GM19239 (cell line): ENCODE data around the gene PRM1.

Experiments
- DNase-seq: peaks from one replicate; pipeline ENCODE4 v3.0.0; 2011; ENCODE audit warnings: low spot score; ENCODE audit not compliant: insufficient read length
- FAIRE-seq: peaks from 2 replicates; lab custom pipeline; 2011; peaks lifted over from hg19 to GRCh38; lab: Jason Lieb, UNC

The PRM1 gene, protein sequence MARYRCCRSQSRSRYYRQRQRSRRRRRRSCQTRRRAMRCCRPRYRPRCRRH

DNA sequence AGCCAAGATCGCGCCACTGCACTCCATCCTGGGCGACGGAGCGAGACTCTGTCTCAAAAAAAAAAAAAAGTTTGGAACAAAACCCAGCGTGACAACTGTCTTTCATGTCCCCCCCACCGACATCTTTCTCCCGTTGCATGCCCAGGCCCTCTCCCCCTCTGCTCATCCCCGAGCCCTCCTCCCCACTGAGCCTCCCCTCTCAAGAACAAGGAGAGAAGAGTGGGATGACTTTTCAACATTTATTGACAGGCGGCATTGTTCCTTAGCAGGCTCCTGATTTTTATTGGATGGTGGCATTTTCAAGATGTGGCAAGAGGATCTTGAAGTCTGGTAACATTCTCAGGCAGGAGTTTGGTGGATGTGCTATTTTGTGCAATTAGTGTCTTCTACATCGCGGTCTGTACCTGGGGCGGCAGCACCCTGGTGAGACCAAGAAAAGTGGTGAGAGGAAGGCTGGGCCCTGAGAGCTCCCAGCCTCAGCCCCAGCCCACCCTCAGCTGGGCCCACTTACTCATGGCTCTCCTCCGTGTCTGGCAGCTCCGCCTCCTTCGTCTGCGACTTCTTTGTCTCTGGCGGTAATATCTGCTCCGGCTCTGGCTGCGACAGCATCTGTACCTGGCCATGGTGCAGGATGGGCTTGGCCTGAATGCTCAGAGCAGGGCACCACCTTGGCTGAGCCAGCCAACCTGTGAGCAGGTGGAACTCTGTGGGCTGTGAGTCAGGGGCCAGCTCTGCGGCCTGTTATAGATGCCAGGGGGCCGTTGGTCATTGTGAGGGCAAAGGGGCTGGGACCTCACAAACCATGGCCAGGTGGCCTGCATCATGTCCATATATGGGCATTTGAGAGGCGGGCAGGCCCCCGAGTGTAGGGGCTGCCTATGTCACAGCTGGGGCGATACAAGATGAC, at the start of gene PRM1:
Gene PRM1, minus strand, starts transcription at position 715 of the 907 bp plus-strand sequence. Its CDS starts 92 bp downstream, at position 623.
- FAIRE-seq (no peak), DNase-seq (no peak)

DNA sequence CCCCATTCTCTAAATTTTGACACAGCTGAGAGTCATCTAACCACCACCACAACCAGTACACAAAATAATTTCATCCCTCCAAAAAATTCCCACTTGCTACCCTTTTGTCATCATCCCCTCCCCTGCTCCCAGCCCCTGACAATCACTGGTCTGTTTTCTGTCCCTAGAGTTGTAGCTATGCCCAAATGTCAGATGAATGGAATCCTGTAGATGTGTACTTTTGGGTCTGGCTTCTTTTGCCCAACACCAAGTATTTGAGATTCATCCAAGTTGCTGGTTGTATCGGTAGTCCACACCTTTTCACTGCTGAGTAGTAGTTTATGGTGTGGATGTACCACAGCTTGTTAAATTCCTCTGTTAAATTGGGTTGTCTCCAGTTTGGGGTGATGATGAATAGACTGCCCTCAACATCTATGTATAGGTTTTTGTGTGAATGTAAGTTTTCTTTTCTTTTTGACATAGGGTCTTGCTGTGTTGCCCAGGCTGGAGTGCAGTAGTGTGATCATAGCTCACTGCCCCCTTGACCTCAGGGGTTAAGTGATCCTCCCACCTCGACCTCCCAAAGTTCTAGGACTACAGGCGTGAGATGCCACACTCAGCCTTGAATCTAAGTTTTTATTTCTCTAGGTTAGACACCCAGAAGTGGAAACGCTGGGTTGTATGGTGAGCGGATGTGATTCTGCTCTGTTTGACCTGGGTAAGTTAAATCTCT, 49.6 kb upstream of the PRM1 start:
- DNase-seq (no peak), FAIRE-seq (no peak)

DNA sequence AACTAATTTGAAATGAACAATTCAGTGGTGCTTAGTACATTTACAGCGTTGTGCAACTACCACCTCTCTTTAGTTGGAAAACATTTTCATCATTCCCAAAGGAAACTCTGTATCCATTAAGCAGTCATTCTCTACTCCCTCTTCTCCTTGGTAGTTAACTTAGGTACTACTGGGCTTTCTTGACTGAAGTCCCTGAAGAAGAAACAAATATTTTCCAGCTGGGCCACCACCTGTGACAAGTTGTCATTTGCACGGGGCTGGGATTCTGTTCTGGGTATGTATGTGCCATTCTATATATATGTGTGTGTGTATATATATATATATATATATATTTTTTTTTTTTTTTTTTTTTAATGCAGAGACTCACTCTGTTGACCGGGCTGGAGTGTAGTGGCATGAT, 48.8 kb upstream of the PRM1 start:
- DNase-seq (no peak), FAIRE-seq (no peak)

DNA sequence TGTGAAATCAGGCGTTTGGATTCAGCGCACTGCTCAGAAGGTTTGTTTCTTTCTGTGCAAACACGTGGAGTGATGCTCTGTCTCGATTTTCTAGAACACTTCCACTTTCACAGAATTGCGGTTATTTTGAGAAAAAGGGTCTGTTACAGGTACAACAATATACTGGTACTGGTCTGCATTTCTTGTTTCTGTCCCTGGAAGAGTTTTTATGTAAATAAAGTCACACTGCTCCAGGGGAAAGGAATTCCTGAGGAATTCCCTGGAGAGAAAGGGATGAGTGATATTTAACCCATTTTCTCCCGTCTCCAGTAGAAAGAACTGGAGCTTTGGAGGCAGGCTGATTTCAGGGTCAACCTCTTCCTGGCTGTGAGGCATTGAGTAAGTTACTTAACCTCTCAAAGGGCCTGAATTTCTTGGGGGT, 48.0 kb upstream of the PRM1 start:
- FAIRE-seq (no peak), DNase-seq (no peak)

DNA sequence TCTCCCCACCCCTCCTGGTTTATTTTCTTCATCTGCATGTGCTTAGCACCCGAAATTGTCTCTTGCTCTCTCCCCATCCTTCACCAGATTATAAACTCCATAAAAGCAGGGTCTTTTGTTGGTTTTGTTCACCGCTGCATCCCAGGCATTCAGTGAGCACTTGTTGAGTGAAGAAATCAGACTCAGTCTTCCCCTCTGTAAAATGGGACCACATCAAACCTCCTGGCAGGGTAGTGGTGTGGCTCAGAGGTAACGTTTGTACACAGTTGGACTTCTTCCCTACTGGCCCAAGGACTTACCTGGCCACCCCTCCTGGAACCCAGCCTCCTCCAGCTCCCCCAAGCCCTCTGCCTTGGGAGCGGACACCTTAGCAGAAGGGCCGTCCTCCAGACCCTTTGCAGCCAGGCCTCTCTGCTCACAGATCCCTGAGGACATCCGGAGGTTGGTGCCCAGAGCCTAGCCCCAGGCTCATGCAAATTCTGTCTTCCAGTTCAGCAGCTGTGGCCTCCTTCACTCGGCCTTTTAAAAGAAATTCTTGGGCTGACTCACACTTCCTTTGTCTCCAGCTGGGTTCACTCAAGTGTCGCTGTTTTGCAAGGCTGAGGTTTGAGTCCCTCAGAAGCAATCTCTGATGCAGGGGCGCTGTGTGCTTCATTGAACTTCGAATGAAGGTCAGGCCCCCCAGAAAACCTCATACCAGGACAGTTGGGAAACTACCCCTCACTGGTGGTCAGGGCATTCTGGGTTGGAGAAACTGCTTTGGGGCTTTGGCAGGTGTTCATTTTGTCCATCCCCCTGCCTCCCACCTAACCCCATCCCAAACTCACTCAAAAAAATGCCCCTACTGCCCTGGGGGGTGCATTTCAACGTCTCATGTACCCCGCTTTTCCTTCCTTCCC, 47.3 kb upstream of the PRM1 start:
- peak; percentile 85 for DNase-seq
- peak; percentile 98 for FAIRE-seq

DNA sequence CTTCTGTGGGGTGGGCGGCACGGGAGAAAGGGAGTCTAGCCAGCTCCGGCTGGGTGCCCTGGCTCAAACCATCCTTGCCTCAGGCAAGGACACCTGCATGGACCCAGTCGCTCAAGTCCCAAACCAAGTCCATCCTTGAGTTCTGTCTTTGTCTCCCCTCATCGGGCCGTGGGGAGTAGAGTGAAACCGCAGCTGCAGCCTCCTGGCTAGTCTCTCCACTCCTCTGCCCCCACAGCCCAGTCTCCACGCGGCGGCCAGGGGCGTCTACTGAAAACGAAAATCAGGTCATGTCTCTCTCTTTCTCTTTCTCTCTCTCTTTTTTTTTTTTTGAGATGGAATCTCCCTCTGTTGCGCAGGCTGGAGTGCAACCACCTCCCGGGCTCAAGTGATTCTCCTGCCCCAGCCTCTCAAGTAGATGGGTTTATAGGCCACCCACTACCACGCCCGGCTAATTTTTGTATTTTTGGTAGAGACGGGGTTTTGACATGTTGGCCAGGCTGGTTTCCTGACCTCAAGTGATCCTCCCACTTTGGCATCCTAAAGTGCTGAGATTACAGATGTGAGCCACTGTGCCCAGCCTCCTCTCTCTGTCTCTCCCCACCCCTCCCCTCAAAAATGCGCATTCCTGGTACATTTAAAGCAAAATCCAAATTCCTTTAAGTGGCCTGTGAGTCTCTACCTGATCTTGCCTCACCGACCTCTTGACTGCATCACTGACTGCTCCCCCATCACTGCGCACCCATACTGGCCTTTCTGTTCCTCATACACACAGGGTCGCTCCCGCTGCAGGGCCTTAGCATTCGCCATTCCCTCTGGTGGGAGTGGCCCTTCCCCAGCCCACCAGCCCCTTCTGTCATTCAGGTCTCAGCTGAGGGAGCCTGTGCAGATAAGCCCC, 46.4 kb upstream of the PRM1 start:
- FAIRE-seq, result peak; percentile 85
- DNase-seq, result no peak

DNA sequence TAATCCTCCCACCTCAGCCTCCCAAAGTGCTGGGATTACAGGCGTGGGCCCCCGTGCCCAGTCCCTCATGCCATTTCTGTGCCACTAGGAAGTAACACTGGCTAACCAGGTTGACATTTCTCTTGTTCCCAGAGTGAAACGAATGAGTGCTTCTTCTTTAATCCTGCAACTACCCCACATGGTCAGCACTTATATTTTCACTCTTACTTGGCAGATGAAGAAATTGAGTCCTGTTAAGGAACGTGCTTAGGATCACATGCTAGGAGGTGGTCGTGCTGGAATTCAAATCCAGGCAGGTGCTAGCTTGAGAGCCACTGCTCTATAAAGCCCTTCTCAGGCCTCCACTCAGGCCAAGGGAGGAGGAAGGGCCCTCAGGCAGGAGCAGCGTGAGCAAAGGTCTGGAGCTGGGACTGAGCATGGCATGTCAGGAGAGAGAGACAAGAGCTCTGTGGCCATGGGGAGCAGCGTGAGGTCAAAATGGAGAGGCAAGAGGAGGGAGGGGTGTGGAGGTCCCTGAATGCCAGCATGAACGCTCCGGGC, 45.7 kb upstream of the PRM1 start:
- no peak for DNase-seq
- FAIRE-seq, result peak; percentile 82

DNA sequence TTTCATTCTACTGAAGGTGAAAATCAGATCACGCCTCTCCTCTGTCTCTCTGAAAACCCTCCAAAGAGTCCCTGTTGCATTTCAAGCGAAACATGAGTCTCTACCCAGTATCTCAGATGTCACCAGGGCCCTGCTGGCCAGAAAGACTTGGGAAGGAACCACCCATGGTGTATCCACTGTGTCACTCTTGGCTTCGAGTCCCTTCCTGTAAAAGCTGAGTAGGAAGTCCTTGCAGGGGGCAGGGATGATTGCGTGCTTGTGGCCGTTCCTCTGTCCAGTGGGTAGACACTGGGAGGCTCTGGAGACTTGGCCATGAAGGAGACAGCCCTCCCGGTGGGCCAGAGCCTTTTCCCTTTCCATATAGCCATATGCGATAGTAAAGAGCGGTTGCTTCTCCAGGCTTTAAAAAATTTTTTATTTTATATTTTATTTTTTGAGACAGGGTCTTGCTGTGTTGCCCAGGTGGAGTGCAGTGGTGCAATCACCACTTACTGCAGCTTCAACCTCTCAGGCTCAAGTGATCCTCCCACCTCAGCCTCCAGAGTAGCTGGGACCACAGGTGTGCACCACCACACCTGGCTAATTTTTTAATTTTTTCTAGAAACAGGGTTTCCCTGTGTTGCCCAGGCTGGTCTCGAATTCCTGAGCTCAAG, 45.1 kb upstream of the PRM1 start:
- DNase-seq (no peak), FAIRE-seq (no peak)

DNA sequence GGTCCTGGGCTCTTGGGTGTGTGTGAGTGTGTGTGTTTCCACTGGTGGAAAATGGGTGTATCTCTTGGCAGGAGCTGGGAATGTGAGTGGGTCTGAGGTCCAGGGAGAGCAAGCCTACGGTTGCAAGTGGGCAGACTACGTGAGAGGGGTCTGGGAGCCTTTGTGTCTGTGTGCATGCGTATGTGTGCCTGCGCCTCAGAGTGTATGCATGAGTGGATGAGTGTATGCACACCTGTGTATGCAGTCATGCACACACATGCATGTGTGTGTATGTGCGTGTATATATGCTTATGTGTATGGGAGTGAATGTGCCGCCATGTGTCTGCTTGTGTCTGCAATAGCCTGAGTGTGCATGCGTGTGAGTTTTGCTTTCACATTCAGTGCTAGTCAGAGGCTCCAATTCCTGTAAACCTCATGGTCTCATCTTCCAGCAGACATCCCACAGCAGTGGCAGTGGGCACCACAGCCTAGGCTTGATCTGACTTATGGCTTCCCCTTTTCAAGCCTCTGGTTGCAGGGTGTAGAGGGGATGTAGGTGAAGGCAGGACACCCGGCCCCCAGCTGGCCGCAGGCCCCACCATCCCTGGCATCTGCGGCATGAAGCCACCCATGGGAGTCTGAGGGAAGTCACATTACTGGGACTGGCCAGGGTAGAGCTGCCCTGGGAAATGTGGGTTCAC, 44.4 kb upstream of the PRM1 start:
- DNase-seq, result no peak
- FAIRE-seq, result peak; percentile 72

DNA sequence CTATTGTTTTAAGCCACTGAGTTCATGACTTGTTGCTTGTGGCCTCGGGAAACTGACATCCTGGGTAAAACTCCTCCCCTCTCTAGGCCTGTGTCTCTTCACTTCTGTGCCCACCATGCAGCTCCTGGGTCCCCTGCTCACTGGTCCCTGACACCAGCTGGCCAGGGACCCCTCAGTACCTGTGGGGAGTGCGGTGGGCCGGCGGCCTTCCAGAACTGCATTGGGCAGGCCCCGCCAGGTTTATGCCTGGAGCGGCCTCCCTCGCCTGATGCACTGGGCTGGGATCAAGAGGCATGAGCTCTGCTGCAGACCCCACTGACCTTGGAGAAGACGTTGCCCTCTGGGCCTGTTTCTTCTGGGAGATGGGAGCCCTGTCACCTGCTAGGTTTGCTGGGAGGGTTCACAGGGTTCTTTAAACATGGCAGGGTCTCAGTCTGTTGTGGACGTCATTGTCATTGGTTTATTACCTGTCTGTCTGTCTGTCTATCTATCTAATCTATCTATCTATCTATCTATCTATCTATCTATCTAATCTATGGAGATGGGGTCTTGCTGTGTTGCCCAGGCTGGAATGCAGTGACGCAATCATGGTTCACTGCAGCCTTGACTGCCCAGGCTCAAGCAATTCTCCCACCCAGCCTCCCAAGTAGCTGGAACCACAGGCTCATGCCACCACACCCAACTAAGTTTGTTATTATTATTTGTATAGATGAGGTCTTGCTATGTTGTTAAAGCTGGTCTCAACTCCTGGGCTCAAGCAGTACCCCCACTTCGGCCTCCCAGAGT, 42.6 kb upstream of the PRM1 start:
- no peak for DNase-seq
- FAIRE-seq, result no peak

DNA sequence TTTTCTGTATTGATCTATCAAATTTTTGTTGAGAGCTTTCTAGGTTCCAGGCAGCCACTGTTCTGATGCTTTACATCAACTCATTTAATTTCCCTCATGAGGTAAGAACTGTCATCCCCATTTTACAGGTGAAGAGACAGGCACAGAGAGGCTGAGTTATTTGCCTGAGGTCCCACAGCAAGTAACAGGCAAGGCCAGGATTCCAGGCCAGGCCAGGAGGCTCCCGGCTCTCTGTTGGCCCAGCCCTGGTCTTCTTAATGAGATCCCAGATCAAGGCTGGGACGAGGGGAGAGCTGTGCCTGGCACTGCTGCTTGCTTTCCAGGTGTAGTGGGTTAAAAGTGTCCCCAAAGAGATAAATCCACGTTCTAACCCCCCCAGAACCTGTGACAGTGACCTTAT, 41.7 kb upstream of the PRM1 start:
- DNase-seq, result no peak
- FAIRE-seq, result no peak

DNA sequence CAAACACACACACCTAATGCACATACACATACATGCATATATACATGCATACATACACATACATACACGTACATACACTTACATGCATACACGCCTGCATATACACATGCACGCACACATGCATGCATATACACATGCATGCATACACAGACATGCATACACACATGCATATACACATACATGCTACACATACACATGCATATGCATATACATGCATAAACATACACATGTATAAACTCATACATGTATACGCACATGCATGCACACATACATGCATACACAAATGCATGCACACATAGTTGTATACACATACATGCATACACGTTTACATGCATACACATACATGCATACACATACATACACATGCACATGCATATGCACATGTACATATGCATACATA, 40.5 kb upstream of the PRM1 start:
- no peak for FAIRE-seq
- DNase-seq, result no peak

DNA sequence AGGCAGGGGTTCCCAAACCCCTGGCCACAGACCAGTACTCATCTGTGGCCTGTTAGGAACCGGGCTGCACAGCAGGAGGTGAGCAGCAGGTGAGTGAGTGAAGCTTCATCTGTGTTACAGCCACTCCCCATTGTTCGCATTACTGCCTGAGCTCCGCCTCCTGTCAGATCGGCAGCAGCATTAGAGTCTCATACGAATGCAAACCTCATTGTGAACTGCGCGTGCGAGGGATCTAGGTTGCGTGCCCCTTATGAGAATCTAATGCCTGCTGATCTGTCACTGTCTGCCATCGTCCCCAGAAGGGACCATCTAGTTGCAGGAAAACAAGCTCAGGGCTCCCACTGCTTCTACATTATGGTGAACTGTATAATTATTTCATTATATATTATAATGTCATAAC, 39.0 kb upstream of the PRM1 start:
- FAIRE-seq (no peak), DNase-seq (no peak)

DNA sequence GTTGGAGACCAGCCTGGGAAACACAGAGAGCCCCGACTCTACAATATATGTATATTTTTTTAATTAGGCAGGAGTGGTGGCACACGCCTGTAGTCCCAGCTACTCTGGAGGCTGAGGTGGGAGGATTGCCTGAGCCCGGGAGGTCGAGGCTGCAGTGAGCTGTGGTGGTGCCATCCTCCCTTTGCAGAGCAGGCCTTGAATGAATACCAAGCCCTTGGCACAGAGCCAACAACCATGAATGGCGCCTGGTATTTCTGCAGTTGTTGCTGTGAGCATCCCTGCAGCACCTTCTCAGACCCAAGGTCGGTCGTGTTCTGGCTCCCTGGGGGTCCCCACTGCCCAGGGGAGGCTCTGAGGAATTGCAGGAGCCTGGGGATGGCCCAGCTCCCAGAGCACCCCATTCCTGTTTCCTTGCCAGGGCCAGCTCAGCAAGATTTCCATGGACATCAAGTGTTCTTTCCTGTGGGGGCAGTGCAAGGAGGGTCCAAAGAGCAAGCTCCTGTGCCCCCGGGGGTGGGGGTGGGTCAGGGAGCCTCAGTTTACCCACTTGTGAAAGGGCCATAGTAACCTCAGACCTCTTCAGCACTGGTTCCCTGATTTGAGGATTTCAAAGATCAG, 38.5 kb upstream of the PRM1 start:
- no peak for DNase-seq
- FAIRE-seq, result no peak

DNA sequence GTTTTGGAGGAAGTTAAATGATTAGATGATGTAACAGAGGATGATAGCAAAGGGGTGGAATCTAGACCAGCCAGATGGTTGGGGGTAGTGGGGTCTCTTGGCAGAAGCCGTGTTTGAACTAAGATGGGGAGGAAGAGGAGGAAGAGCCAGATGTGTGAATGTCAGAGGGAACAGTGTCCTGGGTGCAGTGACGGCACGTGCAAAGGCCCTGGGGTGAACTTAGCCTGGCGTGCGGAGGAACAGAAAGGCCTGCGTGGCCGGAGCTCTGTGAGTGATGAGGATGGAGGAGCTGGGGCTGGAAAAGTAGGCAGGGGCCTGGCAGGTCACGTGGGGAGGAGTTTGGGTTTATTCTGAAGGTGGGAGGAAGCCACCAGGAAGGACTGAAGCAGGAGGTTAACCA, 37.7 kb upstream of the PRM1 start:
- no peak for FAIRE-seq

DNA sequence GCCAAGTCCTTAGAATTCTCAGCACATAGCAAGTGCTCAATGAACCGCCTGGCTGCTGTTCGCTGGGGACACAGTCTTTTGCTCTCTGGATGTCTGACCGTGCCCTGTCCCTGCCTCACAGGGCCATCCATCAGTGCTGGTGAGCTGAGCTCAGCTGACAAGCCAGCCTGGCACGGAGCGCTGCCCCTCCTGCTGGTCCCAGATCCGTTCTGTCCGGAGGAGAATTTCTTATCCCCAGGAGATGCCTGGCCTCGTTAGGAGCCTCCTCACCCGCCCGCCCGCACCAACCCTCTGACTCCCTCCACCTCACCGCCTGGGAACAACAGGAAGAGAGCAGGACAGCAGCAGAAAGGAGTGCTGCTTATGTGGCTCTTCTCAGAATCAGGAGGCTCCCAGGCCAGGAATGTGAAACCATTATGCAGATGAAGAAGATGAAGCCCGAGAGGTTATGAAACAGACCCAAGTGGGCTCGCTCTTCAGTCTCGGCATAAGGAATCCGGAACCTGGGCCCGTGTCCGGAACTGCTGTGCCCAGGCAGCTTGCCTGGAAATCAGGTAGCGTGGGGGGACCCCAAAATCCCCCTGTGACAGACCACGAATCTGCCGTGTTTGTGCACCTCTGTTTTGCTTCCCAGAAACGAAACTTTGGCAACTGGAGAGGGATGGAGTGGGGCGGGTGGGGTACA, 35.3 kb upstream of the PRM1 start:
- FAIRE-seq (no peak), DNase-seq (no peak)

More for the DNA sequence above, 37.7 kb upstream of the PRM1 start:
- DNase-seq, result no peak
